ENCODE results near the gene SLIT3.

GRCh38 chr5:168826246-168826725 lies 474.7 kb downstream of the SLIT3 start:
- no peak for TF ChIP-seq POLR2AphosphoS5 (IDR thresholded peaks at IDR 0.05)
- no peak for TF ChIP-seq CTCF (IDR thresholded peaks at IDR 0.05)
- TF ChIP-seq EP300 (IDR thresholded peaks at IDR 0.05): no peak

Measured in esophagus muscularis mucosa (tissue), 4 donors.